ENCODE measurements around the gene UBXN7. TPM values are rescaled to one million over a fixed set of nuclear protein-coding genes. Genes with fewer than 3 reads are reported as not detected.
A peak's percentile ranks its signal among the peaks of the same experiment; 100 is the strongest.

UBXN7 gene, protein sequence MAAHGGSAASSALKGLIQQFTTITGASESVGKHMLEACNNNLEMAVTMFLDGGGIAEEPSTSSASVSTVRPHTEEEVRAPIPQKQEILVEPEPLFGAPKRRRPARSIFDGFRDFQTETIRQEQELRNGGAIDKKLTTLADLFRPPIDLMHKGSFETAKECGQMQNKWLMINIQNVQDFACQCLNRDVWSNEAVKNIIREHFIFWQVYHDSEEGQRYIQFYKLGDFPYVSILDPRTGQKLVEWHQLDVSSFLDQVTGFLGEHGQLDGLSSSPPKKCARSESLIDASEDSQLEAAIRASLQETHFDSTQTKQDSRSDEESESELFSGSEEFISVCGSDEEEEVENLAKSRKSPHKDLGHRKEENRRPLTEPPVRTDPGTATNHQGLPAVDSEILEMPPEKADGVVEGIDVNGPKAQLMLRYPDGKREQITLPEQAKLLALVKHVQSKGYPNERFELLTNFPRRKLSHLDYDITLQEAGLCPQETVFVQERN
- total RNA-seq (2021; ENCODE audit: unreplicated experiment) (61.7 TPM), Bru-seq, nascent RNA (percentile 81 among the genes with signal in this experiment), BruChase-seq, experiment 1, labeled RNA remaining after a 2-hour chase (percentile 88 among the genes with signal in this experiment), BruChase-seq, experiment 2, labeled RNA remaining after a 6-hour chase (percentile 86 among the genes with signal in this experiment)
- 10.5 TPM for polyA plus RNA-seq (2012; ENCODE audit: insufficient read length)
- long read RNA-seq, full-length matches to known transcripts: 13 of 27 reads
- long read RNA-seq, partial matches to known transcripts: 3 of 27 reads
- long read RNA-seq, other reads (novel, unspliced or antisense): 11 of 27 reads

GRCh38 chr3:196432137-196432879, at the start of gene UBXN7:
UBXN7 (minus strand) TSS chr3:196432427; CDS start chr3:196432399, 28 bp downstream.
- Histone ChIP-seq H3K36me3 (ENCODE audit: control insufficient read depth, insufficient read depth, low read length) (no peaks in the 10 kb centered on the region; the same call in 1 of the 2 replicates), H3K9me3 (ENCODE audit: control insufficient read depth, insufficient read depth, low read depth, low read length) (no peaks in the 10 kb centered on the region), H3K4me1 (ENCODE audit: control insufficient read depth, insufficient read depth, low read length) (peaks cover 7% of the 10 kb centered on the region; the same call in 1 of the 2 replicates), H3K27me3 (ENCODE audit: control insufficient read depth, insufficient read depth, low read length) (no peaks in the 10 kb centered on the region), H3K4me3 (ENCODE audit: low read depth in 2 of 2, low read length in 2 of 2) (peak within 1 kb of the TSS; percentile 76 to 87), H3K27ac (ENCODE audit: low read length) (peak within 1 kb of the TSS; percentile 91)
- no peak for TF ChIP-seq TCF7L2 (IDR thresholded peaks at IDR 0.05; ENCODE audit: low read depth, low read length)
- peak; percentile 82; the same call in 1 of the 2 replicates for TF ChIP-seq POLR2AphosphoS5 (IDR thresholded peaks at IDR 0.05; ENCODE audit: low read depth, low read length)
- TF ChIP-seq SIN3A (IDR thresholded peaks at IDR 0.05; ENCODE audit: borderline replicate concordance, insufficient read depth, low read depth, low read length): peak; percentile 95; the same call in 1 of the 2 replicates
- TF ChIP-seq, protein P1, sequence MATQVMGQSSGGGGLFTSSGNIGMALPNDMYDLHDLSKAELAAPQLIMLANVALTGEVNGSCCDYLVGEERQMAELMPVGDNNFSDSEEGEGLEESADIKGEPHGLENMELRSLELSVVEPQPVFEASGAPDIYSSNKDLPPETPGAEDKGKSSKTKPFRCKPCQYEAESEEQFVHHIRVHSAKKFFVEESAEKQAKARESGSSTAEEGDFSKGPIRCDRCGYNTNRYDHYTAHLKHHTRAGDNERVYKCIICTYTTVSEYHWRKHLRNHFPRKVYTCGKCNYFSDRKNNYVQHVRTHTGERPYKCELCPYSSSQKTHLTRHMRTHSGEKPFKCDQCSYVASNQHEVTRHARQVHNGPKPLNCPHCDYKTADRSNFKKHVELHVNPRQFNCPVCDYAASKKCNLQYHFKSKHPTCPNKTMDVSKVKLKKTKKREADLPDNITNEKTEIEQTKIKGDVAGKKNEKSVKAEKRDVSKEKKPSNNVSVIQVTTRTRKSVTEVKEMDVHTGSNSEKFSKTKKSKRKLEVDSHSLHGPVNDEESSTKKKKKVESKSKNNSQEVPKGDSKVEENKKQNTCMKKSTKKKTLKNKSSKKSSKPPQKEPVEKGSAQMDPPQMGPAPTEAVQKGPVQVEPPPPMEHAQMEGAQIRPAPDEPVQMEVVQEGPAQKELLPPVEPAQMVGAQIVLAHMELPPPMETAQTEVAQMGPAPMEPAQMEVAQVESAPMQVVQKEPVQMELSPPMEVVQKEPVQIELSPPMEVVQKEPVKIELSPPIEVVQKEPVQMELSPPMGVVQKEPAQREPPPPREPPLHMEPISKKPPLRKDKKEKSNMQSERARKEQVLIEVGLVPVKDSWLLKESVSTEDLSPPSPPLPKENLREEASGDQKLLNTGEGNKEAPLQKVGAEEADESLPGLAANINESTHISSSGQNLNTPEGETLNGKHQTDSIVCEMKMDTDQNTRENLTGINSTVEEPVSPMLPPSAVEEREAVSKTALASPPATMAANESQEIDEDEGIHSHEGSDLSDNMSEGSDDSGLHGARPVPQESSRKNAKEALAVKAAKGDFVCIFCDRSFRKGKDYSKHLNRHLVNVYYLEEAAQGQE (IDR thresholded peaks at IDR 0.05; ENCODE audit: insufficient read depth in 1 of 2, low read depth in 2 of 2, low read length in 1 of 2): 0 out of 4 replicates have a peak, but pooled peaks of 1 of the 2 experiments have one; percentile 57
- DNase-seq (ENCODE audit: low read depth, low spot score): peak; percentile 75
- ChIA-PET CTCF (interaction anchor here (1.0 kb wide), 1 partner anchor 108 kb away, joined by 4 read pairs; no protein-coding TSS in a partner anchor), POLR2A (interaction anchor here (0.6 to 0.7 kb wide), 4 partner anchors 19 to 98 kb away, joined by 3 to 13 read pairs (median 4); no protein-coding TSS in a partner anchor)
- in situ Hi-C loops (cut with HindIII; ENCODE audit: low pct_unique_long_range_greater_than_20kb, low sequenced_read_pairs): no loop called here
- intact Hi-C loops (cut with micrococcal nuclease; ENCODE audit: unreplicated experiment): no loop called here
- BruUV-seq (replicated peaks): no TSS peak
- ATAC-seq: peak; percentile 96

GRCh38 chr3:196477678-196478077, 45.5 kb upstream of the UBXN7 start:
- Histone ChIP-seq H3K36me3 (ENCODE audit: control insufficient read depth, insufficient read depth, low read length) (peaks cover 7% of the 10 kb centered on the region), H3K27me3 (ENCODE audit: control insufficient read depth, insufficient read depth, low read length) (no peaks in the 10 kb centered on the region), H3K4me1 (ENCODE audit: control insufficient read depth, insufficient read depth, low read length) (no peaks in the 10 kb centered on the region), H3K27ac (ENCODE audit: low read length) (no peak overlapping the region), H3K4me3 (ENCODE audit: low read depth in 2 of 2, low read length in 2 of 2) (no peak overlapping the region), H3K9me3 (ENCODE audit: control insufficient read depth, insufficient read depth, low read depth, low read length) (no peaks in the 10 kb centered on the region)
- intact Hi-C loops (cut with micrococcal nuclease; ENCODE audit: unreplicated experiment) (no loop called here), in situ Hi-C loops (cut with HindIII; ENCODE audit: low pct_unique_long_range_greater_than_20kb, low sequenced_read_pairs) (no loop called here)
- ATAC-seq (no peak), DNase-seq (ENCODE audit: low read depth, low spot score) (no peak)
- no peak for TF ChIP-seq CTCF (IDR thresholded peaks at IDR 0.05)
- CTCF ChIA-PET: no interaction called here
- BruUV-seq (replicated peaks): no TSS peak
- POLR2A ChIA-PET: interaction anchor here (0.5 to 0.6 kb wide), 2 partner anchors 10 to 247 kb away, joined by 3 to 8 read pairs; no protein-coding TSS in a partner anchor
